ENCODE measurements around the gene PLEKHG4B.
"Not testable (repeated sequence)": the region's sequence is repeated elsewhere in the genome, so short reads cannot be mapped to it uniquely, and the experiment has no call there.

The PLEKHG4B gene

DNA sequence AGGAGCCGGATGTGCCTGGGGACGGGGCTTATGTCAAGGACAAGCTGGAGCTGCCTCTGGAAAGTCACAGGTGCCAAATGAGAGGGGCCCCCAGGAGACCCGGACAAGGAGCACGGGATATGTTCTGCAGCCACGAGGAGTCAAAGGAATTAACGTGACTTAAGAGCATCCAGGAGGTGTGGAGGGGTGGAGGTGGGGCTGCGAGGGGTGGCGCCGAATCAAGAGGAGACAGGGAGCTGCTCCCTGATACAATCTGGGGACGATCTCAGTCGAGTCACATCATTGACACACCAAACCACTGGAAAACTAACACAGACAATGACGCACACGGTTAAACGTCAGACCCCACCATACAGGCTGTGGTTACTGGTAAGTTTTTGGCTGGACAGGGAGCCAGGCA lies 115.6 kb downstream of the PLEKHG4B start:
- H3K36me3 ChIP-seq: peaks cover 23% of the 10 kb centered on the region
- no peaks in the 10 kb centered on the region for H3K4me1 ChIP-seq
- H3K9me3 ChIP-seq: no peaks in the 10 kb centered on the region
- H3K4me3 ChIP-seq (ENCODE audit: low read depth, low read length): no peak overlapping the region
- DNase-seq: no peak
- TF ChIP-seq, protein P1, sequence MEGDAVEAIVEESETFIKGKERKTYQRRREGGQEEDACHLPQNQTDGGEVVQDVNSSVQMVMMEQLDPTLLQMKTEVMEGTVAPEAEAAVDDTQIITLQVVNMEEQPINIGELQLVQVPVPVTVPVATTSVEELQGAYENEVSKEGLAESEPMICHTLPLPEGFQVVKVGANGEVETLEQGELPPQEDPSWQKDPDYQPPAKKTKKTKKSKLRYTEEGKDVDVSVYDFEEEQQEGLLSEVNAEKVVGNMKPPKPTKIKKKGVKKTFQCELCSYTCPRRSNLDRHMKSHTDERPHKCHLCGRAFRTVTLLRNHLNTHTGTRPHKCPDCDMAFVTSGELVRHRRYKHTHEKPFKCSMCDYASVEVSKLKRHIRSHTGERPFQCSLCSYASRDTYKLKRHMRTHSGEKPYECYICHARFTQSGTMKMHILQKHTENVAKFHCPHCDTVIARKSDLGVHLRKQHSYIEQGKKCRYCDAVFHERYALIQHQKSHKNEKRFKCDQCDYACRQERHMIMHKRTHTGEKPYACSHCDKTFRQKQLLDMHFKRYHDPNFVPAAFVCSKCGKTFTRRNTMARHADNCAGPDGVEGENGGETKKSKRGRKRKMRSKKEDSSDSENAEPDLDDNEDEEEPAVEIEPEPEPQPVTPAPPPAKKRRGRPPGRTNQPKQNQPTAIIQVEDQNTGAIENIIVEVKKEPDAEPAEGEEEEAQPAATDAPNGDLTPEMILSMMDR (IDR thresholded peaks at IDR 0.05; ENCODE audit: low read depth, low read length): no peak
- no peaks in the 10 kb centered on the region for H3K27me3 ChIP-seq

DNA sequence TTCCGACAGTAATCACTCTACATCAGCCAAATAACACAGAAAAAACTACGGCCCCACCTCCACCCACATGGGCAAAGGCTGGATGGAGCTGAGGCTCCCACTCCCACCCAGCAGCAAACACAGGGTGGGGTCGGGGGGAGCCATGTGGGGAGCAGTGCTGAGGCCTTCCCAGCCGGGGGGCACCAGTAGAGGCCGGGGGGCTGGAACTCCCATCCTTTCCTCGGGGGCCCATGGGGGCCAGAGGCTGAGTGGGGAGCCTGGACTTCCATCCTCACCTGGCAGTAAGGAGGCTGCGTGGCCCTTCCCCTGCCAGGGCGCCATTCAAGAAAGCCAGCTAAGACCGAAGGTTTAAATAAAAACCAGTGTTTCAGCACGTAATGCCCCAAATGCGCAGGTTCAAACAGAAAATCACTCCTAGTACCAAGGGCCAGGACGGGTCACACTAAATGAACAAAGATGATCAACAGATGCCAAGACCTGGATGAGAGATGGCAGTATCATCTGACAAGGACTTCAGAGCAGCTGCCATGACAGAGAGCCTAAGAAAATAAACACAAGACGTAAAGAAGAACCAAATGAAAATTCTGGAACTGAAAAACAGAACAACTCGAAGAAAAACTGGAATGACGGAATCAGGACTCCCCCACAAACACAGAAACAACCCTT lies 116.6 kb downstream of the PLEKHG4B start:
- peaks cover 24% of the 10 kb centered on the region for H3K36me3 ChIP-seq
- no peaks in the 10 kb centered on the region for H3K4me1 ChIP-seq
- TF ChIP-seq, protein P1 (IDR thresholded peaks at IDR 0.05; ENCODE audit: low read depth, low read length): no peak
- DNase-seq: no peak
- no peaks in the 10 kb centered on the region for H3K27me3 ChIP-seq
- H3K9me3 ChIP-seq: no peaks in the 10 kb centered on the region
- no peak overlapping the region for H3K4me3 ChIP-seq (ENCODE audit: low read depth, low read length)

DNA sequence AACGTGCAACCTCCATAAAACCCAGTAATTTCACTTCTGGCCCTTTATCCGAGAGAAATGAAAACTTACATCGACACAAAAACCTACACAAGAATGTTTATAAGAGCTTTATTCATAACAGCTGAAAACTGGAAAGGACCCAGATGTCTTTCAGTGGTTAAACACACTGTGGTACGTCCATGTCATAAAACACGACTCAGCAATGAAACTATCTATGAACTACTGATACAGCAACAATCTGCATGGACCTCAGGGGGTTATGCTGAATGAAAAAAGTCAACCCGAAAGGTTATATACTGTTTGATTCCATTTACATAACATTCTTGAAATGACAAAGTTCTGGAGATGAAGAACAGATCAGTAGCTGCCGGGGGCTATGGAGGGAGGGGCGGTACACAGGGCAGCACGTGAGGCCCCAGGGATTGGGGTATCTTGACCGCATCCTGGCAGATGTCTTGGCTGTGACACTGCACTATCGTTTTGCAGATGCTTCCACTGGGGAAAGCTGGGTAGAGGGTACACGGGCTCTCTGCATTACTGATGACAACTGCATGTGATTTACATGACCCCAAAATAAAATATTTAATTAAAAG lies 121.9 kb downstream of the PLEKHG4B start:
- Histone ChIP-seq H3K27me3 (no peaks in the 10 kb centered on the region), H3K9me3 (no peaks in the 10 kb centered on the region), H3K4me3 (ENCODE audit: low read depth, low read length) (no peak overlapping the region), H3K4me1 (no peaks in the 10 kb centered on the region), H3K36me3 (peaks cover 10% of the 10 kb centered on the region; the same call in 1 of the 2 replicates)
- TF ChIP-seq, protein P1 (IDR thresholded peaks at IDR 0.05; ENCODE audit: low read depth, low read length): no peak
- DNase-seq: no peak

DNA sequence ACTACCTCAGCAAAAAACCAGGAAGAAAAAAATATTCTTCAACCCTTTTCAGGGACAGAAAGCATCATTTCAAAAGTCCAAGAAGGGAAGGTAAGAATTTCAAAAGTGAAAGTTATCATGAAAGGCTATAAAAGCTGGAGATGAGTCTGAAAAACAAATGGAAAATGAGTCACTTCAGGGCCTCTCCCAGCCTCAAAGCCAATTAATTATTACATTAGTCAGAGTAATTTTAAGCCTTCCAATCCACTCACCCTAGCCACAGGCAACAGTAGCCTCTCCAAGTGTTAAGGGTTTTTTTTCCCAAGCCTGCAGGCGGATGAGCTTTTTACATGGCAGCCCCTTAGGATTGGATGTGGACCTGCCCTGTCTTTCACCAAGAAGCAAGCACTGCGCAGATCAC lies 123.3 kb downstream of the PLEKHG4B start:
- not testable (repeated sequence) for H3K4me3 ChIP-seq (ENCODE audit: low read depth, low read length); H3K4me1 ChIP-seq; DNase-seq; H3K36me3 ChIP-seq; H3K9me3 ChIP-seq; H3K27me3 ChIP-seq

DNA sequence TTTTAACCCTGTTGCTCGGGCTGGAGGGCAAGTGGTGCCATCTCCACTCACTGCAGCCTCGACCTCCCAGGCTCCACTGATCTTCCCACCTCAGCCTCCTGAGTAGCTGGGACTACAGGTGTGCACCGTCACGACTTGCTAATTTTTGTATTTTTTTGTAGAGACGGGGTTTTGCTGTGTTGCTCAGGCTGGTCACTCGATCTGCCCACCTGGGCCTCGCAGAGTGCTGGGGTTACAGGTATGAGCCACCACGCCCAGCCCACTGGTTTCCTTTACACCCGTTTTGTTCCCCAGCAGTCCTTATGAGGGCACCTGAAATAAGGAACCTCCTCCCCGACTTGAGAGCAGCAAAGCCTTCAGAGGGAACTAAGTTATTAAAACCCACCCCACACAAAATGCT lies 124.1 kb downstream of the PLEKHG4B start:
- not testable (repeated sequence) for H3K36me3 ChIP-seq; H3K9me3 ChIP-seq; H3K4me1 ChIP-seq; DNase-seq; H3K4me3 ChIP-seq (ENCODE audit: low read depth, low read length); H3K27me3 ChIP-seq

DNA sequence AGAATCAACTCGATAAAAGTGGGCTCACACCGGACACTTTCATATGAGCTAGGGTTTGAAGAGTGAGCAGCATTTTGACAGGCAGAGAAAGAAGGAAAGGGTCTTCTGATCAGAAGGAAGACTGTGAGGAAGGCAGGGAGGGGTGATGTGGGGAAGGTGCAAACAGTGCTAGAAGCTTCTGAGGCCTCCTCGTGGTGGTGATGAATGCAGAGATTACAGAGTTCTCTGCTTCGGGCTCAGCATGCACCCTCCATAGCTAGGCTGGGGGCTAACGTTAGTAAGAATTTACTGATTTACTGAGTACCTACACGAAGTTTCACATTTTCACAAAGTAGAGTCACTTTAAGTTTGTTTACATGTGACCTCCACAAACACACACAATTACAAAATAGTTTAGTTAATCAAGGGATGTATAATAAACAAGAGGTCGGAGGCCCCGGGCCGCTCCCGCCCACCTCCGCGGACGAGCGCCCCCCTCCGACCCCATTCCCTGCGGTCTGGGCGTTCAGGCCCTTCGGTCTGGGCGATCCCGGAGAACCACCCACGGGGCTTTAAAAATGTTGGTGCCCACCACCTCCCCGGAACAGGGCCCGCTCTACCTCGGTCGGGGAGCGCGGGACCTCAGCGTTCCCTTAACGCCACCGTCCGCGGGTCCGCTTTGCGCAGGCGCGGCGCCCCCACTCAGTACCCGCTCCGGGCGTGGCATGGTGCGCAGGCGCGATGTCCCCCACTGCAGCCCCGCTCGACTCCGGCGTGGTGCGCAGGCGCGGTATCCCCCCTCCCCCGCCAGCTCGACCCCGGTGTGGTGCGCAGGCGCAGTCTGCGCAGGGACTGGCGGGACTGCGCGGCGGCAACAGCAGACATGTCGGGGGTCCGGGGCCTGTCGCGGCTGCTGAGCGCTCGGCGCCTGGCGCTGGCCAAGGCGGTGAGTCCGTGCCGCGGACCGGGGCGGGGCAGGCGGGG lies 125.8 kb downstream of the PLEKHG4B start, which contains the start of the genes CCDC127 and SDHA:
Gene CCDC127, minus strand, starts transcription at position 660 of the 963 bp plus-strand sequence. CDS start 1,304 bp downstream, outside the sequence.
Gene SDHA, plus strand, starts transcription at position 827 of the 963 bp plus-strand sequence. Its CDS starts 36 bp downstream, at position 863.
- H3K36me3 ChIP-seq, H3K4me1 ChIP-seq, H3K9me3 ChIP-seq, H3K27me3 ChIP-seq: not testable (repeated sequence)
- TF ChIP-seq, protein P1 (IDR thresholded peaks at IDR 0.05; ENCODE audit: low read depth, low read length): peak; percentile 41
- peak; percentile 98 for DNase-seq
- peak within 1 kb of the TSS; percentile 93 for H3K4me3 ChIP-seq (ENCODE audit: low read depth, low read length)
